Vagina (tissue), 2 donors: ENCODE results near the gene UNC93A. TPM values are rescaled to one million over a fixed set of nuclear protein-coding genes. Genes with fewer than 3 reads are reported as not detected.

Experiments used
- DNase-seq, 2 donors: peaks; one replicate each; pipeline ENCODE4 v3.0.0-alpha.2; 2017; ENCODE audit errors: extremely low spot score in 2 of 2
- H3K27ac ChIP-seq: fragments of 200-600 bp; sonication (generic); one replicate; pipeline ENCODE4 v1.5.1; 2019
- H3K27me3 ChIP-seq: fragments of 200-600 bp; sonication (generic); one replicate; pipeline ENCODE4 v1.5.1; 2019
- H3K36me3 ChIP-seq, 2 donors: fragments of 200-600 bp; sonication (generic); one replicate each; pipeline ENCODE4 v1.5.1; 2017 to 2019
- H3K4me1 ChIP-seq: fragments of 200-600 bp; sonication (generic); one replicate; pipeline ENCODE4 v1.5.1; 2019
- H3K4me3 ChIP-seq, 2 donors: fragments of 200-600 bp; sonication (generic); 1 replicate in 1 of 2; 2 replicates in 1 of 2; pipeline ENCODE4 v1.5.1; 2016 to 2019
- H3K9me3 ChIP-seq: fragments of 200-600 bp; sonication (generic); one replicate; pipeline ENCODE4 v1.5.1; 2019
- CTCF ChIP-seq, 3 experiments: fragments of 450-650 bp in 2 of 3; fragments of 200-600 bp in 1 of 3; sonication (generic) in 1 of 3; IDR thresholded peaks; one replicate each; pipeline ENCODE4 v1.5.1; 2017 to 2019; ENCODE audit warnings: antibody characterized with exemption in 3 of 3, mild to moderate bottlenecking in 2 of 3, moderate library complexity in 2 of 3
- POLR2A ChIP-seq, 2 donors: fragments of 450-650 bp; IDR thresholded peaks; one replicate each; pipeline ENCODE4 v1.6.1; 2017; ENCODE audit warnings: antibody characterized with exemption in 2 of 2, mild to moderate bottlenecking in 2 of 2, moderate library complexity in 2 of 2
- POLR2AphosphoS5 ChIP-seq, 2 donors: sonication (generic); formaldehyde crosslinking; IDR thresholded peaks; one replicate each; pipeline ENCODE4 v1.9.0; 2017; ENCODE audit warnings: antibody characterized with exemption in 2 of 2, mild to moderate bottlenecking in 2 of 2, low read depth in 1 of 2; ENCODE audit not compliant: insufficient read depth in 1 of 2
- intact Hi-C: fragments of 100-400 bp; cut with DNase I; formaldehyde crosslinking; loops from one replicate; pipeline ENCODE4 v1.15.1; 2023
- total RNA-seq: library from RNA; depleted of rRNA; stranded (reverse); fragments of >200 nt; gene quantifications from one replicate; pipeline ENCODE4 v1.2.3, GENCODE V29; 2016

The UNC93A gene
- total RNA-seq, 1 donor from 2014 or later, result 2.0 TPM

DNA sequence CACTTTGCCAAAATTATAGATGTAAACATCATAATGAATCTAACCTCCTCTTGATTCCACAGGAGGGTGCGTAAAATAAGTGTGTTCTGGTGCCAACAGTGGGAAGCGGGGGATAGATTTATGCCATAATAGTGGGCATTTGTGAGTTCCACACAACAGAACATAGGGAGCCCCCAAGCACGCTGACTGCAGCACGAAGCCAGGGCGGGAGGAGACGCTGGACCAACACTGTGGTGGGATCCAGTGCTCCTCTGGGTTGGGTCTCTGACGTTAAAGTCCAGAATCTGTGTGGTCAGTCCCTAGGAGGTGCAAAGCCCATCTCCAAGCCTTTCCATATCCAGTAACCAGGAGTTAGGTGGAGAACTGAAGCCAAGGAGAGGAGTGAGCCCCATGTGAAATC lies 32.0 kb downstream of the UNC93A start:
- TF ChIP-seq CTCF (IDR thresholded peaks at IDR 0.05) (no peak), POLR2A (IDR thresholded peaks at IDR 0.05) (no peak), POLR2AphosphoS5 (IDR thresholded peaks at IDR 0.05; ENCODE audit: insufficient read depth in 1 of 2, low read depth in 1 of 2) (no peak)
- Histone ChIP-seq H3K27ac (no peak overlapping the region), H3K4me3 (no peak overlapping the region), H3K4me1 (no peaks in the 10 kb centered on the region), H3K27me3 (no peaks in the 10 kb centered on the region), H3K9me3 (no peaks in the 10 kb centered on the region), H3K36me3 (no peaks in the 10 kb centered on the region)
- DNase-seq, result no peak
- intact Hi-C loops, result no loop called here

DNA sequence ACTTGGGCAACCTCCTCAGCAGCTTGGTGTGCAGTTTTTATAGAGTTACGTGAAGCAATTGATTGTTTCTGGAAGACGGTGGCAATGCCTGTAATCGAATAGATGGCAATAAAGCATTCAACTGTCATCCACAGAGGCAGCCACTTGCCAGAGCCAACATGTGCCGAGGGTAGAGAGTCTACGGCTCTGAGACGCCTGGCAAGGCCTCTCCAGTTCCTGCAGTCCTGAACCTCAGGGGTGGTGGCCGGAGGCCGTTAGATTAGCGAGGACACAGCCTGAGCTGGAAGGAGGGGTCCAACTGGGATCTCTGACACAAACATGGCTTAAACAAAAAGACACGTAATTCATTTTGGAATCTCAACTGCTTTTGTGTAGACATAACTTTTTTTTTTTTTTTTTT lies 33.0 kb downstream of the UNC93A start:
- no peak for TF ChIP-seq POLR2A (IDR thresholded peaks at IDR 0.05)
- TF ChIP-seq POLR2AphosphoS5 (IDR thresholded peaks at IDR 0.05; ENCODE audit: insufficient read depth in 1 of 2, low read depth in 1 of 2), result no peak
- no peak for TF ChIP-seq CTCF (IDR thresholded peaks at IDR 0.05)
- H3K27ac ChIP-seq, result no peak overlapping the region
- DNase-seq, result no peak
- H3K9me3 ChIP-seq, result no peaks in the 10 kb centered on the region
- no peak overlapping the region for H3K4me3 ChIP-seq
- no peaks in the 10 kb centered on the region for H3K4me1 ChIP-seq
- H3K27me3 ChIP-seq, result no peaks in the 10 kb centered on the region
- no peaks in the 10 kb centered on the region for H3K36me3 ChIP-seq
- intact Hi-C loops, result no loop called here

- no peaks in the 10 kb centered on the region for H3K4me1 ChIP-seq
- H3K27me3 ChIP-seq, result no peaks in the 10 kb centered on the region
- no peak overlapping the region for H3K4me3 ChIP-seq
- H3K36me3 ChIP-seq, result no peaks in the 10 kb centered on the region
- no peaks in the 10 kb centered on the region for H3K9me3 ChIP-seq
- no peak for DNase-seq
- no peak for TF ChIP-seq POLR2A (IDR thresholded peaks at IDR 0.05)
- no peak for TF ChIP-seq POLR2AphosphoS5 (IDR thresholded peaks at IDR 0.05; ENCODE audit: insufficient read depth in 1 of 2, low read depth in 1 of 2)
- TF ChIP-seq CTCF (IDR thresholded peaks at IDR 0.05), result no peak
- H3K27ac ChIP-seq, result no peak overlapping the region
- intact Hi-C loops, result no loop called here
These were observed 34.7 kb downstream of the UNC93A start for GRCh38 chr6:167325766-167326165.

- no peak for DNase-seq
- intact Hi-C loops, result no loop called here
- no peaks in the 10 kb centered on the region for H3K9me3 ChIP-seq
- no peak overlapping the region for H3K27ac ChIP-seq
- H3K4me1 ChIP-seq, result no peaks in the 10 kb centered on the region
- H3K27me3 ChIP-seq, result no peaks in the 10 kb centered on the region
- TF ChIP-seq CTCF (IDR thresholded peaks at IDR 0.05), result no peak
- no peak for TF ChIP-seq POLR2AphosphoS5 (IDR thresholded peaks at IDR 0.05; ENCODE audit: insufficient read depth in 1 of 2, low read depth in 1 of 2)
- no peak for TF ChIP-seq POLR2A (IDR thresholded peaks at IDR 0.05)
- H3K36me3 ChIP-seq, result no peaks in the 10 kb centered on the region
- H3K4me3 ChIP-seq, result no peak overlapping the region
These were observed 36.3 kb downstream of the UNC93A start for GRCh38 chr6:167327391-167327790.

DNA sequence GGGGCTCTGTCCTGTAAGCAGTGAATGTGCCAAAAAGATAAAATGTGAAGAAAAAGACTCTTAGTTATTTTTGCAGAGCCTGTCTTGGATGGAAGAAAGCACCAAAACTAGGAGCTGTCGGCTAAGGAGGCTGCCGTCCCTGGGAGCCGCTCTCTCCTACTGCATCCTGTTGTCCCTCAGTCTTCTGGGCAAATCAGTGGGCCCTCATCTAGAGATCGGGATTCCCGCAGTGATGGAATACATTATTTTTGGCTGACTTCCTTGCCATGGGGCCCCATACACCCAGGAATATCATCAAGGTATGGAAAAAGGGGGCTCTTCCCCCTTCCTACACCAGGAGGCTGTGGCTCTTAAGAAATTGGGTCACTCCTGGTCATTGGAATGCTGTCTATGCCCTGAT lies 37.0 kb downstream of the UNC93A start:
- Histone ChIP-seq H3K4me1 (no peaks in the 10 kb centered on the region), H3K9me3 (no peaks in the 10 kb centered on the region), H3K4me3 (no peak overlapping the region), H3K36me3 (no peaks in the 10 kb centered on the region), H3K27ac (no peak overlapping the region), H3K27me3 (no peaks in the 10 kb centered on the region)
- DNase-seq, result no peak
- intact Hi-C loops, result no loop called here
- TF ChIP-seq POLR2AphosphoS5 (IDR thresholded peaks at IDR 0.05; ENCODE audit: insufficient read depth in 1 of 2, low read depth in 1 of 2) (no peak), CTCF (IDR thresholded peaks at IDR 0.05) (no peak), POLR2A (IDR thresholded peaks at IDR 0.05) (no peak)
